OCI-LY7 (cell line): Measurements from ENCODE around the gene ANKRD53. TPM values are rescaled to one million over a fixed set of nuclear protein-coding genes. Genes with fewer than 3 reads are reported as not detected.
A peak's percentile ranks its signal among the peaks of the same experiment; 100 is the strongest.

Experiments used
- BruUV-seq: library from RNA; stranded (reverse); fragments of 400-500 nt; replicated peaks from 2 replicates; lab custom pipeline; 2021; lab: Mats Ljungman, UMichigan
- CTCF ChIA-PET: fragments of 300-600 bp; sonication (Branson Sonifier 250); formaldehyde crosslinking; loops from one replicate; lab custom pipeline; 2022; ENCODE audit warnings: antibody characterized with exemption; ENCODE audit not compliant: unreplicated experiment; lab: Charles Lee
- POLR2A ChIA-PET: fragments of 300-600 bp; sonication (Branson Sonifier 250); formaldehyde crosslinking; loops from one replicate; lab custom pipeline; 2022; ENCODE audit warnings: antibody characterized with exemption; lab: Charles Lee
- DNase-seq: peaks from one replicate; pipeline ENCODE4 v3.0.0-alpha.2; 2015; ENCODE audit warnings: low spot score
- H2AFZ ChIP-seq: fragments of 200-600 bp; sonication (generic), shearing (Covaris generic); 2 replicates; pipeline ENCODE4 v1.6.1; 2014; ENCODE audit warnings: mild to moderate bottlenecking, antibody characterized with exemption, low read length, moderate library complexity
- H3K27ac ChIP-seq: fragments of 200-600 bp; sonication (generic); 2 replicates; pipeline ENCODE4 v1.5.1; 2014; ENCODE audit warnings: mixed run types, low read depth, mild to moderate bottlenecking, moderate library complexity, low read length, inconsistent platforms; ENCODE audit not compliant: poor library complexity, severe bottlenecking
- H3K36me3 ChIP-seq: fragments of 200-600 bp; sonication (generic); 2 replicates; pipeline ENCODE4 v1.6.1; 2014; ENCODE audit warnings: mild to moderate bottlenecking, antibody characterized with exemption, low read length, moderate library complexity, mixed read lengths; ENCODE audit not compliant: insufficient read depth
- H3K4me1 ChIP-seq: fragments of 200-600 bp; sonication (generic); 2 replicates; pipeline ENCODE4 v1.5.1; 2014; ENCODE audit warnings: mild to moderate bottlenecking, low read length; ENCODE audit not compliant: insufficient read depth, poor library complexity, severe bottlenecking
- H3K4me2 ChIP-seq: fragments of 200-600 bp; sonication (generic); 2 replicates; pipeline ENCODE4 v1.6.1; 2014; ENCODE audit warnings: mild to moderate bottlenecking, low read length
- H3K4me3 ChIP-seq: fragments of 200-600 bp; sonication (generic); 2 replicates; pipeline ENCODE4 v1.5.1; 2014; ENCODE audit warnings: mild to moderate bottlenecking, low read depth, low read length; ENCODE audit not compliant: poor library complexity, severe bottlenecking
- H3K79me2 ChIP-seq: fragments of 200-600 bp; sonication (generic); 2 replicates; pipeline ENCODE4 v1.6.1; 2016; ENCODE audit warnings: low read depth, mild to moderate bottlenecking, low read length, moderate library complexity, mixed read lengths; ENCODE audit not compliant: insufficient read depth
- H3K9me2 ChIP-seq: fragments of 200-600 bp; sonication (generic); 2 replicates; pipeline ENCODE4 v1.6.1; 2016; ENCODE audit warnings: mild to moderate bottlenecking, low read length, mixed read lengths; ENCODE audit not compliant: insufficient read depth
- H3K9me3 ChIP-seq: fragments of 200-600 bp; sonication (generic); 2 replicates; pipeline ENCODE4 v1.6.1; 2014; ENCODE audit warnings: mild to moderate bottlenecking, mixed run types, low read length, mixed read lengths
- H4K20me1 ChIP-seq: fragments of 200-600 bp; sonication (generic); 2 replicates; pipeline ENCODE4 v1.6.1; 2014; ENCODE audit warnings: mild to moderate bottlenecking, antibody characterized with exemption, low read length, moderate library complexity, mixed read lengths; ENCODE audit not compliant: insufficient read depth
- CTCF ChIP-seq: fragments of 200-600 bp; sonication (generic); conservative IDR thresholded peaks from 2 replicates; pipeline ENCODE4 v1.5.1; 2014; ENCODE audit warnings: mild to moderate bottlenecking, antibody characterized with exemption, low read length, moderate library complexity, mixed read lengths
- EZH2phosphoT487 ChIP-seq: fragments of 200-600 bp; sonication (generic); IDR thresholded peaks from 2 replicates; pipeline ENCODE4 v1.6.1; 2018; ENCODE audit warnings: low read depth, borderline replicate concordance, mild to moderate bottlenecking, mixed run types, antibody characterized with exemption, low read length, moderate library complexity, mixed read lengths
- intact Hi-C: fragments of 100-400 bp; cut with micrococcal nuclease; formaldehyde crosslinking; loops from one replicate; pipeline ENCODE4 v1.10.0; 2022; ENCODE audit not compliant: unreplicated experiment
- total RNA-seq, 2 experiments: library from RNA; depleted of rRNA in 1 of 2; stranded (reverse); fragments of >200 nt in 1 of 2; shearing (Covaris generic) in 1 of 2; gene quantifications; 2 replicates each; pipeline ENCODE4 v1.2.3, GENCODE V29; 2014 to 2022

Gene ANKRD53
- total RNA-seq, 2 experiments from 2014 or later = not detected

GRCh38 chr2:70964596-70965386 is 13.6 kb upstream of the ANKRD53 start:
- Histone ChIP-seq H3K9me3 (no peaks in the 10 kb centered on the region), H3K4me3 (peak overlapping the region; percentile 57), H3K9me2 (no peaks in the 10 kb centered on the region), H4K20me1 (no peaks in the 10 kb centered on the region), H3K27ac (no peak overlapping the region), H3K79me2 (no peaks in the 10 kb centered on the region), H3K4me1 (peaks cover 7% of the 10 kb centered on the region), H3K4me2 (peak overlapping the region; percentile 62), H3K36me3 (no peaks in the 10 kb centered on the region), H2AFZ (peak overlapping the region; percentile 73; the same call in 1 of the 2 replicates)
- BruUV-seq = no TSS peak
- intact Hi-C loops = loop anchor here (1.0 kb wide), 1 partner anchor 13 kb away; no protein-coding TSS in a partner anchor
- peak; percentile 65 for DNase-seq
- TF ChIP-seq EZH2phosphoT487 (no peak), CTCF (peak; percentile 86)
- ChIA-PET POLR2A (interaction anchor here (0.6 kb wide), 1 partner anchor 16 kb away, joined by 4 read pairs; no protein-coding TSS in a partner anchor), CTCF (no interaction called here)

DNA sequence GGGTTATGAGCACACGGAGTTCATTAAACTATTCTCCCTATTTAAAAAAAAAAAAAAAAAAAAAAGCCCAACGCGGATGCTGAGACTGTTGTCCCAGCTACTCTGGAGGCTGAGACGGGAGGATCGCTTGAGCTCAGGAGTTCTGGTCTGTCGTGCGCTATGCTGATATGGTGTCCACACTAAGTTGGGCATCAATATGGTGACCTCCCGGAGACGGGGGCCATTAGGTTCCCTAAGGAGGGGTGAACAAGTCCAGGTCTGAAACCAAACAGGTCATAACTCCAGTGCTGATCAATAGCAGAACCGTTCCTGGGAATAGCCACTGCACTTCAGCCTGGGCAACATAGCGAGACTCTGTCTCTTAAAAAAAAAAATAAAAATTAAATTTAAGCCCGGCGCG is 12.9 kb upstream of the ANKRD53 start:
- Histone ChIP-seq H2AFZ (no peak overlapping the region; the same call in 1 of the 2 replicates), H3K9me2 (no peaks in the 10 kb centered on the region), H3K4me1 (peaks cover 7% of the 10 kb centered on the region), H3K27ac (no peak overlapping the region), H4K20me1 (no peaks in the 10 kb centered on the region), H3K4me3 (no peak overlapping the region), H3K36me3 (no peaks in the 10 kb centered on the region), H3K4me2 (peak overlapping the region; percentile 62), H3K79me2 (no peaks in the 10 kb centered on the region), H3K9me3 (no peaks in the 10 kb centered on the region)
- TF ChIP-seq EZH2phosphoT487 = no peak
- no peak for TF ChIP-seq CTCF
- no peak for DNase-seq
- ChIA-PET POLR2A (interaction anchor here (0.6 kb wide), 1 partner anchor 17 kb away, joined by 4 read pairs; no protein-coding TSS in a partner anchor), CTCF (no interaction called here)
- intact Hi-C loops = loop anchor here (1.0 kb wide), 1 partner anchor 12 kb away; no protein-coding TSS in a partner anchor
- no TSS peak for BruUV-seq

DNA sequence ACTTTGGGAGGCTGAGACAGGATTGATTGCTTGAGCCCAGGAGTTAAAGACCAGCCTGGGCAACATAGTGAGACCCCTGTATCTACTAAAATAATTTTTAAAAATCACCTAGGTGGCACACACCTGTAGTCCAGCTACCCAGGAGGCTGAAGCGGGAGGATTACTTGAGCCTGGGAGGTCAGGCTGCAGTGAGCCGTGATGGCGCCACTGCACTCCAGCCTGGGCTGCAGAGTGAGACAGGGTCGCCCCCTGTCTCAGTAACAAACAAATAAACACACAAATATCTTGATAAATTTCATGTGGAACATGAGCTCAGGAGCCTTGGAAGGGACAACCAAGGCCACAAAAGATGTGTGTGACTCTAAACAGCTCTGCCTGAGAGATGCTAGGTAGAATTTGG is 11.7 kb upstream of the ANKRD53 start:
- Histone ChIP-seq H3K27ac (no peak overlapping the region), H3K9me3 (no peaks in the 10 kb centered on the region), H3K36me3 (no peaks in the 10 kb centered on the region), H3K9me2 (no peaks in the 10 kb centered on the region), H3K4me3 (no peak overlapping the region), H4K20me1 (no peaks in the 10 kb centered on the region), H3K4me2 (no peak overlapping the region), H3K79me2 (no peaks in the 10 kb centered on the region), H2AFZ (no peak overlapping the region), H3K4me1 (peaks cover 7% of the 10 kb centered on the region)
- ChIA-PET CTCF (no interaction called here), POLR2A (interaction anchor here (0.7 kb wide), 2 partner anchors 112 to 114 kb away, joined by 3 read pairs; no protein-coding TSS in a partner anchor)
- no TSS peak for BruUV-seq
- no peak for DNase-seq
- no peak for TF ChIP-seq CTCF
- no peak for TF ChIP-seq EZH2phosphoT487
- intact Hi-C loops = no loop called here
